Activated T-cell treated with anti-CD3 and anti-CD28 coated beads, Interleukin-2, amount 50 U/mL, for 1 hour (primary cell): ENCODE results near the gene RGS12.
A peak's percentile ranks its signal among the peaks of the same experiment; 100 is the strongest.
"Not testable (repeated sequence)": the region's sequence is repeated elsewhere in the genome, so short reads cannot be mapped to it uniquely, and the experiment has no call there.

Experiments used
- DNase-seq: peaks from one replicate; pipeline ENCODE4 v3.0.0-alpha.2; 2020

Gene RGS12

DNA sequence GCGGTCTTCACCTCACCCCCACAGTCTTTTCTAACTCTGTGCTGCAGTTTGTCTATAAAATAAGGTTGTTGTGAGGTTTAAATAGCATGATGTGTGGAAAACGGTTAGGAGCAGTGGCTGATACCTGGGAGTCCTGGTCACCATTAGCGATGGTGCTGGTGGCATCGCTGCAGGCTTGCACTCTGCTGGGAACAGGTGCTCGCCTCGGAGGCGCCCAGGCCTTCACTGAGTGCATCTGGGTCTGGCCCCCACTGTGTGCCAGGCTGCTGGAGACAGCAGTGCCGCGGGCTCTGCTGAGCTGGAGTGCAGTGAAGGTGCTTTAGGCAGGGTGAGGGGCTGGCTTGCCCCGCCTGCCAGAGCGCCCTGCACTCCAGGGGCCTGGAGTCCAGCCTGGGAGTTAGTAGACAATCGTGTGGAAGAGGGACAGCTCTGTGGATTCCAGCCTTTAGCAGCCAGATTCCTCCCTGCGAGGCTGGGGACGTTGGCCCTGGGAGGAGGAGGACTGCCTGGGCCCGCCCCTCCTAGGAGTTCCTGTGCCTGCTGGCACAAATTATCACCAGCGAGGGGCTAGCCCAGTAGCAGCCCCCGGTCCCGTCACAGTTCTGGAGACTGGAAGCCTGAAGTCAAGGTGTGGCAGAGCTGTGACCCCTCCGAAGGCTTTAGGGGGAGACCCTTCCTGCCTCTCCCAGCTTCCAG is 7.3 kb downstream of the RGS12 start:
- no peak for DNase-seq

DNA sequence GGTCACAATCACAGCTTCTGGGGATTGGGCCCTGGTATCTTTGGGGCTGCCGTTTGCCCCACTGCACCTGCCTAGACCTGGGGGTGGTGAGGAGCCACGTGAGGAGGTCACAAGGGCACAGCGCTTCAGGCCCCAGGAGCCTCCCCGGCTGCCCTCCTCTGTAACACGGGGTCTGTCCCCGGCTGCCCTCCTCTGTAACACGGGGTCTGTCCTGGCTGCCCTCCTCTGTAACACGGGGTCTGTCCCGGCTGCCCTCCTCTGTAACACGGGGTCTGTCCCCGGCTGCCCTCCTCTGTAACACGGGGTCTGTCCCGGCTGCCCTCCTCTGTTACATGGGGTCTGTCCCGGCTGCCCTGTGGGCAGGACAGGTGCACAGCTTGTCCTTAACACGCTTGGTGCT is 8.1 kb downstream of the RGS12 start:
- DNase-seq: not testable (repeated sequence)

DNA sequence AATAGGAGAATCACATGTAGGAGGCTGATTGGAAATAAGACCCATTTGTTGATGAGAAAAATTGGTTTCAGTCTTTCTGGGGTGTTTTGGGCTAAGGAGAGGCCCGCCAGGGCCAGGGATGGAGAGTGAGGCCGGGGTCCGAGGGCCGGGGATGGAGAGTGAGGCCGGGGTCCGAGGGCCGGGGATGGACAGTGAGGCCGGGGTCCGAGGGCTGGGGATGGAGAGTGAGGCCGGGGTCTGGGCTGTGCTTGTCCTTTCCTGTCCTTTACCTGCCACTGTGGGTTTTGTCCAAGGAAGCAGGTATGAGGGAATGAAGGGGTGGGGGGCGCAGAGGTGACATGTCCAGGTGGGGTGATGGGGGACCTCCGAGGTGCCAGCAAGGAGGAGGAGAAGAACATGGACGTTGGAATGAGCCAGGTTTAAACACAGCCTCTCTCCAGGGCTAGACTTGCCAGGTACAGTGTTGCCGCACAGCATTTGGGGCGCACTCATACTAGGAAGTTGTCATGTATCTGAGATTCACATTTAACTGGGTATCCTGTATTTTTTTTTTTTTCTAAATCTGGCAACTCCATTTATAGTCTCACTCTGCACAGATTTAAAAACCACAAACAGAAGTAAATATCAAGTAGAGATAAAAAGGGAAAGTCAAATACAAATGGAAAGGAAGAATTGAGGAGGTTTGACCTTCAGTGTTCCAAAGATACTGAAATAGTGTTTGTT is 8.8 kb downstream of the RGS12 start:
- peak; percentile 37 for DNase-seq

DNA sequence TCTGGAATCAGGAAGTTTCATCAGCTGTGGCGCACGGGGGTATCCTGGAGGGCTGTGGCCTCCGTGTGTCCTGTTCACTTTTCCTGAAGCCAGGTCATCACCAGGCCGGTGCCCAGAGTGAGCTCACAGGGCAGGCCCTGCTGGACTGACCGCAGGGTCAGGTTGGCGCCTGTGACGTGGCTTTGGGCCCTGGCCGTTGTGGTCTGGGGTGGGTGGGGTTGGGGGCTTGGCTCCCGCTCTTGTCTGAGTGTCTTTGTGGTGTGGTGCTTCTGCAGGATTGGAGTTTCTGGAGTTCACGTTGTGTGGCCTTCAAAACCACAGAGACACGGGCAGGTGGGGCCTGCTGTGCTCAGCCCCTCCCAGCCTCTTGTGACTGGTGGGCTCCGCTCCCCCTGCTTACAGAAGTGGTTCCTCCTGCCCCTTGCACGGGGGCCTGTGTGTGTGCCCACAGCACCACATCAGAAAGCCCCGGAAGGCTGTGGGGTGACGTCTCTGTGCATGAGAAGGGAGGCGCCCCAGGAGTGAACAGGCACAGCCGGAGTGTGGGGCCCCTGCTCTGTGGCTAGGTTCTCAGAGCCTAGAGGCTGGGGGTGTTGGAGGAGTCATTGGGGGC is 9.5 kb downstream of the RGS12 start:
- DNase-seq: peak; percentile 82

DNA sequence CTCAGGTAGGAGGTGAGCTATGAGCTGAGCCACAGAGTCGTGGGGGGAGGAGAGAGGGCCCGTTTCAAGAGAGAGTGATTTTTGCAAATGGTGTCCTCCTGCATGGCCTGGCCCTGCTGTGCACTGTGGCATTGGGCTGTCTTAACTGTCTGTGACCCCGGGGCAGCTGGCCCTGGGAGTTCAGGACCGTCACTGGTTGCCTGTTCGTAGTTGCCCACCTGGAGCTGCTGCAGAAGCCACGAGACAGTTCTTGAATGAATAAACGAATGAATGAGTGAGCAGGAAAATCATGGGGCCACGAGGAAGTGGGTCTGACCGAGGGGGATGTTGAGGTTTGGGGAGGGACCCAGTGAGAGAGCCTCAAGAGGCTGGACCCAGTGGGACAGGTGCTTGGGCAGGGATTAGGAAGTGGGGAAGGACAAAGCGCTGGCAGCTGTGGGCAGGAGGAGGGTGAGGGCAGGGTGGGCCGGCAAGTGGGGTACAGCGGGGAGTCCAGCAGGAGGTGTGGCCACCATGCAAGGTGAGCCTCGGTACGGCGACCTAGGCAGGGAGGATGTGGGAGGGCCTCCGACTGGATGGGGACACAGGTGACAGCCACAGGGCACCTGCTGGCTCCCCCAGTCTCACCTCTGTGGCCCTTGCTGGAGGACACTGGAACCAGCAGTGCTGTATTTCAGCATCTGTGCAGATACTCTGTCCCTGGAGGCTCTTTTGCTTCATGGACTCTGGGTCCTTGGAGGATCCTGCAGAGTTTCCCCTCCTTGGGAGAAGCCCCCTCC is 10.2 kb downstream of the RGS12 start:
- peak; percentile 36 for DNase-seq

DNA sequence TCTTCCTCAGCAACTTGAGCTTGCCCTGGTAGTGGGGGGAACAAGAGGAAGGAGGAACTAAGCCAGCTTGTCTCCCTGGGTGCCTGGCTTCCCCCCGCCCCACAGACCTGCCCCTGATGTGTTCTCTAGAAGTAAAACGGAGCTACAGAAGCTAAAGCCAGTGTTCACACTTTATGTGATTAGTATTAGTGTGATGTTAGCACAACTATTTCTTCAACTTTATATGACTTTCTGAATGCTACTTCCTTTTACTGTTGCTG is 10.7 kb downstream of the RGS12 start:
- DNase-seq: no peak

DNA sequence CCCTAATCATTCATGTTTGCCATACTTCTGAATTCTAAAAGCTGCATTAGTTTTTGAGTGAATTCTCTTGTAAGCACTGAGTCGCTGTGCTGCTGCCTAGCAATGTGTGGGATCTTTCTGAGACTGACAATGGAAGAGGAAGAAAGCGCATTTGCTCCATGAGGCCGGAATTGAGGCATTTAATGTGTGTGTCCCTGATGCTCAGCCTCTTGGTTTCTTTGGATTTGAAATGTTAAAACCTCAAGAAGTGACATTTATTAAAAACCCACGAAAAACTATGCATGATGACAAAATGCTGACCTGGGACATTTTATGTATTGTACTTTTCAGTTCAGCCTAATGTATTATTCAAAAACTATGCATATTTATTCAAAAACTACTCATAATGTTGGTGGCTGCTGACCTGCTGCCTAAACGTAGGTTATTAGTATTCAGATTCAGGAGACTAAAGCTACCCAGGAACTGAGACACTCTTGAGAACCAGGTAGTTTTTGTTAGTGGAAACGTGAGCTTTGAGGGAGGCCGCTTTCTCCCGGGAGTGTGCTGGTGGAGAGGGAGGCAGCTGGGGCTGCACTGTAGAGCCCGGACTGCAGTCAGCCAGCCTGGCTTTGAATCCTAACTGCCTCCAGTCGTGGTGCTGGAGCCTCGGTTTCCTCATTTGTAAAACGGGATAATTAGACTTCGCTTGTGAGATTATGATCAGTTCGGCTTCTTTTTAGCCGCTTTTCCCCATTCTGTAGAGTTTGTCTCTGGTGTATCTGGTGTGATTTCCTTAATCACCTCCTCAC is 11.3 kb downstream of the RGS12 start:
- no peak for DNase-seq

DNA sequence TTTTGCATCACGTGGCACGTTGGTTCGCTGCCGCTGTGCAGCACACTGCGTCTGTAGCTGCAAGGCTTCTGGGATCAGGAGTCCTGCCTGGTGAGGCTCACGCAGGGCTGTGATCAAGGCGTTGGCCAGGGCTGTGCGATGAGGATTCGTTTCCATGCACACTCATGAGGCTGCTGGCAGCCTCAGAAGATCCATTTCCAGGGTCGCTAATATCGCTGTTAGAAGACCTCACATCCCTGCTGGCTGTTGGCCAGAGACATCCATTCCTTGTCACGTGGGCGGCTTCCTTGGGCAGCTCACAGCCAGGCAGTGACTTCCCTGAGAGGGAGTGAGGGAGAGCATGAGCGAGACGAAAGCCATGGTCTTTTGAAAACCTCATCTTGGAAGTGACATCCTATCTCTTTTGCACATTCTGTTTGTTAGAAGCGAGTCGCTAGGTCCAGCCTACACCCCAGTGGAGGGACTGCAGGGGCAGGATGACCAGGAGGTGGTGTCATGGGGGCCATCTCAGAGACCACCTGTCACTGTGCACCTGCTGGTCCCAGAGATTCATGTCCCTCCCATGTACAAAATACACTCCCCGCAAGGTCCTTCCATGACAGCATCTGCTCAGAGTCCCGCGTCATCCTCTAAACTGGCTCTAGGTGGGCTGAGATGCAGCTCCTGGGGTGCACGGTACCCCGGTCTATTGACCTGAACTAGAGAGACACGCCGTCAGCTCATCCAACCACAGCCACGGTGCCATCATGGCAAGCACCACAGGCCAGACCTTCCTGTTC is 12.2 kb downstream of the RGS12 start:
- DNase-seq: no peak

DNA sequence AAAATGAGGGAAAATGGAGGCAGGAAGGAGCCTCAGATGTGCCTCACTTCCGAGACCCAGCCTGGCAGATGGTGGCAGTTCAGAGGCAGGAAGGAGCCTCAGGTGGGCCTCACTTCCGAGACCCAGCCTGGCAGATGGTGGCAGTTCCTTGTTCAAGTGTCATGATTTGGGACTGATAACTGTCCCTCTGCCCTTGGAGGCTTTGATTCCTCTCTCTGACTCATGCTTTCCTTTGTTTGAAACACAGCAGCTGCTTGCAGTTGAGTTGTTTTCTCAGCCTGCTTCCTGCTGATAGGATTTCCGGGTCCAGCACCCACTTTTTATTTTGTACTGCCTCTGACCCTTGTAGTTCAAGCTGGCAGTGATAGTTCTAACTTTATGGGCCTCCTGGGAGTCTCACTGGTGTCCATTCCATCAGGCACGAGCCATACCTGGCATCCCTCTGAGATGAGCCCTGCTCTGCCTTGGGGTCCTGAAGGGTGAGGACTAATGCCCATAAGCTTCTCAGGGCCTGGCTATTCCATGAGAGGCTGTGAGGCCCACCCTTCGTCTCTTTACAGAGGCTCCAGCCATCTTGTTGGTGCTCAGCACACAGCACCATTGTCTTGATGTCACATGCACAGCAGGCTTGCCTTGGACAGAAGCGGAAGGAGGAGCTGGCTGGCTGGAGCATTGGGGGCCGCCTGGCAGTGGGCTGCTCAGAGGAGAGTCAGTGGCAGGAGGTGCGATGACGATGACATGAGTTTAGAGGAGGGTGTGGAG is 13.0 kb downstream of the RGS12 start:
- DNase-seq: no peak

DNA sequence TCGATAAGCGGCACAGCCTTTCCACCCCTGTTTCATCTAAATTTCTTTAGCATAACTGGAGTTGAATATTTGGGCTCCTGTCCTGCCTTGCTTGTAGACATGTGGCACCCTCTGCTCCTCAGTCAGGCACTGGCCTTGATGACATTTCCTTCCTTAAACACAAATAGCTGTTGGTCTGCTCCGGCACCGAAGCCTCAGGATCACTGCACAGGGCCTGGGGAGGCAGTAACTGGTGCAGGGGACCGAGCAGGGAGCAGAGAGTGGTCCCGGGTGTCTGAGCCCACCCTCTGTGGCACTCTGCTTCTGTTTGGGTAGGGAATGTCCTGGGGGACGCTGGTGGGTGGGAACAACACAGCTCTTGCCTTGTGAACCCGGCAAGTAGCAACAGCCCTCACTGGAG is 13.6 kb downstream of the RGS12 start:
- no peak for DNase-seq

DNA sequence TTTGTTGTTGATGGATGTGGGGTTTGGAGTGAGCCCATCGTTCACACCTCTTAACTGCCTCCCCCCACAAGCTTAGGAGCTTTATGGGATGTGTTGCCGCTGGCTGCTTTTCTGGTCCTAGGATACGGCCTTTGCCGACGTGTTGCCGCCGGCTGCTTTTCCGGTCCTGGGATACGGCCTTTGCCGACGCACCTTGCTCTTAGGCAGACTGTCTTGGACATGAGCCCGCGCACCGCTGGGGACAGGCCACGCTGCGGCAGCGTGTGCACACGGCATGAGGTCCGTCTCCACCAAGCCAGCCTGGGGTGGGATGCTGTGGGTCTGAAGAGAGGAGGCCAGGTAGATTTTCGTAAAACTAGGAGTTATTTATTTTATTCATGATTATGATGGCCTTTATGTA is 14.2 kb downstream of the RGS12 start:
- no peak for DNase-seq

DNA sequence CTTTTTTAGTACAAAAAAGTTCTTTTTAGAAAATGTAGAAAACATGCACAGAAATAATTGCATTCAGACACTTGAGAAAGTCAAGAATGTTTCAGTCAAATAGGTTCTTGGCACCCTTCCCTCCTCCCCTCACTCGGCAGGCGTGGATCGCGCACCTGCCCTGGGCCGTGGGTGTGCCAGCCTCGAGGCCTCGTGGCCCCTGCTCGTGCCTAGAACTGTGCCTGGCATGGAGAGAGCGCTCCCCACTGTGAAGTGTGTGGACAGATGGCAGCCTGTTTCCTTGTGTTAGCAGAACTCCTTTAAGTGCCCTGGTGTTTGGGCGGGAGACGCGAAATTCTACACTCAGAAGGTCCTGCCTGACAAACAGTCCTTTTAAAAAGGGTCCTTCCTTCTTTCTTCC is 14.7 kb downstream of the RGS12 start:
- DNase-seq: no peak

DNA sequence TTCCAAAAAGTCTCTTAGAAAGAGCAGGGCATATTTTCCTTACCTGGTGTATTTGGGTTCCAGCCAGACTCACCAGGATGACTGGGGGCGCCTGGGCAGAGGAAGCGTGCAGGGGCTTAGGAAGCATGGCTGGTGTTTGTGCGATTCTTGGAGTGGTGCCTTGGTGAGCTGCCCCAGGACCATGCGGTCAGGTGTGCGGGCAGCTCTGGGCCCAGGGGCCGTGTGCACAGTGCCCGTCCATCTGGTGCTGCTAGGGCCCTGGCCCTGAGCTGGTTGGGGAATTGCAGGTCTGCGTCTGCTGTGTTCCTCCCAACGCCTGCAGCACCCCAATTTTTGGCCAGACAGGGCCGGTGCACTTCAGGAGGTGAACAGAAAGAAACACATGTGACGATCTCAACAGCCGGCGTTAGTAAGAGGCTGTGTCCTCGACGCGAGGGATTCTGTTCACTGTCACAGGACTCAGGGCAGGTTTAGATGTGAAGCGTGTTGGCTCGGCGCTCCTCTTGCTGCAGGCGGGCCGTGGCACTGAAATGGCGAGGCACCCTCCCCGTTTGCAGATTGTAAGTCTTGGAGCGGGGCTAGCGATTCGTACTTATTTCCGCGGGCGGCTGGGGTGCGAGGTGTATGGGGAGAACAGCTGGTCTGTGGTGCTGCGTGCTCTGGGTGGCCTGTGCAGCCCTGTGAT is 15.2 kb downstream of the RGS12 start:
- DNase-seq: no peak

DNA sequence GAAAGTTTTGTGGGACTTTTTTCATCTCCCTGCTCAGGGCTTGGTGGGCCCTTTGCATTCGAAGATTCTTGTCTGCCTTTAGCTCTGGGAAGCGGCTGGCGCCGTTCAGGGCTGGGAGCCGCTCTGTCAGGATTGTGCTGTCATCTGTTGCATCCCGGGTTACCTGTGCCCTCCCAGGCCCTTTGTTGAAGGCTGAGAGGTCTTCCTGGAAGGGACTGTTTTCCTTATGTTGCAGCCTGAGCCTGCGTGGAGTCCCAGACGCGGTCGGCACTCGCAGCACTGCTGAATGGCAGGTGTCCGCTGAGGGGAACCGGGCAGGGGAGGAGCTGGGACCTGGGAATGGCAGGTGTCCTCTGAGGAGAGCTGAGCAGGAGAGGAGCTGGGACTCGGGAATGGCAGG is 15.9 kb downstream of the RGS12 start:
- no peak for DNase-seq

DNA sequence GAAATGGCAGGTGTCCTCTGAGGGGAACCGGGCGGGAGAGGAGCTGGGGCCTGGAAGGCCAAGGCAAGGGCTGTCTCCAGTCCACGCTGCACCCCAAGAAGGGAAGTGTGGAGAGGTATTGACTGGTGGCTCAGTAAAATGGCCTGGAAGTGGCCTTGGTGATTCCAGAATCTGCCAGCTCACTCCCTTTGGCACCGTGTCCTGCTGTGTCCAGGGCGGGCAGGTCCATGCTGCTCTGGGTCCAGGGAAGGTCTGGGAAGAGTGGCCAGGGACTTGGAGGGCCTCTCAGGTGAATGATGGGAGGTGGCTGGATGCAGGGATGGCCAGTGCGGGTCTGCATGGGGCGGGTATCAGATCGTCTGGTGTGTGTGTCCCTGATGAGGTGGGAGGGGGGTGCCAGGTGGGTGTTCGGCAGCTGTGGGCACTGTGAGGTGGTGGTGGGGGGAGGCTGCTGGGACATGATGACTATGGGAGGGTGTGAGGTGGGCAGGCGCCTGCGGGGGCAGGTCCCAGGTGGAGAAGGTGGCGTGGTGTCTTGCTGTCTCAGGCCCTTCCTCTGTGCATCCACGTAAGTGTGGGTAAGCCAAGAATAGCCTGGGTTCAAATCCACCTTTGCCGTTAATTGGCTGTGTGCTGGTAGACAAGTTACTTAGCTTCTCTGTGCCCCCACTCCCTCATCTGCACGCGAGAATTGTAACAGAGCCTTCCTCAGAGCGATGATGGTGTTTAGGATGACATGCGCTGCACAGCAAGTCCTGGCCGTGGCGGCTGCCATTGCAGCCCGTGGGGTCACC is 17.7 kb downstream of the RGS12 start:
- no peak for DNase-seq

DNA sequence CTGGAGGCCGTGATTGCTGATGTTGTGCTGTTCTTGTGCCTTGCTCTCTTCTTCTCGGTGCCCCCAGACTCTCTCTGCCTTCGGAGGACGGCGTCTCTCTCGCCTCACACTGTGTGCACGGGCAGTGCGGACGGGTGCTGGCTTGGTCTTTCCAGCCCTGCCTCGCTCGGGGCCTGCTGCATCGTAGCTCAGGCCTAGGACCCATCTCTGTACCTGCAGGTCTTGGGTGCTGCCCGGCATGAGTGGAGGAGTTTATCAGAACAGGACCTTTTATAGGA is 18.2 kb downstream of the RGS12 start:
- DNase-seq: no peak

DNA sequence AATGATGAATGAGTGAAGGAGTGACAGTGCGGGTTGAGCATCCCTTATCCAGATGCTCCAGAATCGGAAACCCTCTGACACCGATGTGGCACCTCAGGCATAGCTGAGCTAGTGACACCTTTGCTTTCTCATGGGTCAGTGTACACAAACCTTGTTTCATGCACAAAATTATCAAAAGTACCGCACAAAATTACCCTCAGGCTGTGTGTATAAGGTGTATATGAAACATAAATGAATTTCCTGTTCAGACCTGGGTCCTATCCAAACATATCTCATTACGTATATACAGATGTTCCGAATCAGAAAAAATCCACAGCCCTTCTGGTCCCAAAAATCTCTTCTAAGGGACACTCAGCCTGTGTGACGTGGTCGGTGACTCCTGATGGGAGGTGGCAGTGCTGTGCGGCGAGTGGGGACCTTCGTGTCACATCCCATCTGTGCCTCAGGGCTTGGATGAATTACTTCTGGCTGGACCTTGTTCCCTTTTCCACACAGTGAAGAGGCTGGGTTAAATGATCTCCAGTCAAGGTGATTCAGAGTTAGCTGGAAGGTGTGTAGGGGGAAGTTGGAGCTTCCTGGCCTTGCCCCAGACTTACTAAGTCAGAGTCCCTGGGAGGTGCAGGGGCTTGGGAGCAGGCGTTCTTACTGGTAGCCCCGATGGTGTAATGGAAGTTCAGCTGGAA is 18.8 kb downstream of the RGS12 start:
- no peak for DNase-seq

DNA sequence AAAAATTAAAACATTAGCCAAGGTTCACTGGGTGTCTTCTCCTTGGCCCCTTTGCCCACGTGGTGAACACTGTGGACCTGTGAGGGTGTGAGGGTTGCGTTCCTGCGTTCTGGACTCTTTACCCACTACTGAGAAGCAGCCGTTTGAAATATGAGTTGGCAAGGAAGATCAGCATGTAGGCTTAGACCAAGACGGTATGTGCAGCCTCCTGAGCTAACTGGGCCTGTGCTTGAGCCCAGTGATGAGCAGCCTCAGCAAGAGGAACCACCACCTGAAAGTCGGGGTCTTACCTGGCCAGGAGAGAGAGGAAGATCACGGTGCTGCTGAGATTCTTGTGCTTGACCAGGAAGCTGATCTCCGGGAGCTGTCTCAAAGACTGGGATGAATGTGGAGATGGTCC is 19.5 kb downstream of the RGS12 start:
- DNase-seq: no peak

DNA sequence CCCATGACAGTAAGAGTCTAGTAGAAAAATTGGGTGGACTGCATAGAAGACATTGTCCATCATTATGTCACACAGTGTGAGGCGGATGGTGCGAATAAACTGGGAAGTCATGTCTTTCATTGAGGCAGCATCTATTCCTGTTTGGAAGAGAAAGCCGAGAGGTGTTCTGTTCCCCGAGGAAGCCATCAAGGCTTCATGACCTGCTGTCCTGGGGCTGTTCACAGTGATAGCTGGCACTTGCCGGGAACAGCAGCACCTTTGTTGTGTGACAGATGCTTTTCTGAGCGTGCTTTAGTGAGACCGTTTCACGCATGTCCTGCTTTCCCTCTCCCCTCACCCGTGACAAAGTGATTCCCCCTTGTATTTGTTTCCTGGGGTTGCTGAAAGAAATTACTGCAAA is 20.3 kb downstream of the RGS12 start:
- no peak for DNase-seq
